Sigmoid colon (tissue), 4 donors: ENCODE results near the gene TUNAR.

Experiments
- EP300 ChIP-seq, 4 donors: sonication (generic); formaldehyde crosslinking; IDR thresholded peaks; one replicate each; pipeline ENCODE4 v1.6.1; 2017; ENCODE audit warnings: antibody characterized with exemption in 4 of 4
- POLR2A ChIP-seq, 2 donors: fragments of 450-650 bp; IDR thresholded peaks; one replicate each; pipeline ENCODE4 v1.6.1; 2016; ENCODE audit warnings: antibody characterized with exemption in 2 of 2, mild to moderate bottlenecking in 2 of 2, moderate library complexity in 2 of 2
- POLR2AphosphoS5 ChIP-seq, 4 donors: sonication (generic); formaldehyde crosslinking; IDR thresholded peaks; one replicate each; pipeline ENCODE4 v1.6.1; 2017; ENCODE audit warnings: antibody characterized with exemption in 4 of 4
- TF ChIP-seq, protein P1 (sequence below), 4 experiments: fragments of 450-650 bp in 3 of 4; fragments of 200-600 bp in 1 of 4; IDR thresholded peaks; one replicate each; pipeline ENCODE4 v1.5.1; 2016 to 2019; ENCODE audit warnings: antibody characterized with exemption in 4 of 4, mild to moderate bottlenecking in 3 of 4, moderate library complexity in 2 of 4

GRCh38 chr14:95922080-95922479 is 45.4 kb downstream of the TUNAR start:
- TF ChIP-seq POLR2AphosphoS5 (IDR thresholded peaks at IDR 0.05) (no peak), EP300 (IDR thresholded peaks at IDR 0.05) (no peak), POLR2A (IDR thresholded peaks at IDR 0.05) (no peak)
- TF ChIP-seq, protein P1, sequence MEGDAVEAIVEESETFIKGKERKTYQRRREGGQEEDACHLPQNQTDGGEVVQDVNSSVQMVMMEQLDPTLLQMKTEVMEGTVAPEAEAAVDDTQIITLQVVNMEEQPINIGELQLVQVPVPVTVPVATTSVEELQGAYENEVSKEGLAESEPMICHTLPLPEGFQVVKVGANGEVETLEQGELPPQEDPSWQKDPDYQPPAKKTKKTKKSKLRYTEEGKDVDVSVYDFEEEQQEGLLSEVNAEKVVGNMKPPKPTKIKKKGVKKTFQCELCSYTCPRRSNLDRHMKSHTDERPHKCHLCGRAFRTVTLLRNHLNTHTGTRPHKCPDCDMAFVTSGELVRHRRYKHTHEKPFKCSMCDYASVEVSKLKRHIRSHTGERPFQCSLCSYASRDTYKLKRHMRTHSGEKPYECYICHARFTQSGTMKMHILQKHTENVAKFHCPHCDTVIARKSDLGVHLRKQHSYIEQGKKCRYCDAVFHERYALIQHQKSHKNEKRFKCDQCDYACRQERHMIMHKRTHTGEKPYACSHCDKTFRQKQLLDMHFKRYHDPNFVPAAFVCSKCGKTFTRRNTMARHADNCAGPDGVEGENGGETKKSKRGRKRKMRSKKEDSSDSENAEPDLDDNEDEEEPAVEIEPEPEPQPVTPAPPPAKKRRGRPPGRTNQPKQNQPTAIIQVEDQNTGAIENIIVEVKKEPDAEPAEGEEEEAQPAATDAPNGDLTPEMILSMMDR (IDR thresholded peaks at IDR 0.05): no peak
